ENCODE results near the gene ZMIZ1.
A peak's percentile ranks its signal among the peaks of the same experiment; 100 is the strongest.

ZMIZ1 gene

GRCh38 chr10:79191951-79192676 is 123.3 kb downstream of the ZMIZ1 start:
- DNase-seq = no peak

- no peak for DNase-seq
Observed at GRCh38 chr10:79192677-79193003, 123.9 kb downstream of the ZMIZ1 start.

- no peak for DNase-seq
Observed at GRCh38 chr10:79193694-79194382, 125.1 kb downstream of the ZMIZ1 start.

- peak; percentile 63 for DNase-seq
Observed at GRCh38 chr10:79195091-79195923, 126.5 kb downstream of the ZMIZ1 start.

GRCh38 chr10:79196470-79197461 is 128.0 kb downstream of the ZMIZ1 start:
- no peak for DNase-seq

GRCh38 chr10:79197558-79197957 is 128.8 kb downstream of the ZMIZ1 start:
- no peak for DNase-seq

- DNase-seq = no peak
Observed at GRCh38 chr10:79200346-79200745, 131.6 kb downstream of the ZMIZ1 start.

- no peak for DNase-seq
Observed at GRCh38 chr10:79201706-79202105, 132.9 kb downstream of the ZMIZ1 start.

- no peak for DNase-seq
Observed at GRCh38 chr10:79202188-79203013, 133.6 kb downstream of the ZMIZ1 start.

GRCh38 chr10:79203014-79203644 is 134.4 kb downstream of the ZMIZ1 start:
- DNase-seq = no peak

GRCh38 chr10:79203833-79204232 is 135.1 kb downstream of the ZMIZ1 start:
- DNase-seq = no peak

- no peak for DNase-seq
Observed at GRCh38 chr10:79206300-79207095, 137.7 kb downstream of the ZMIZ1 start.

GRCh38 chr10:79207096-79207357 is 138.3 kb downstream of the ZMIZ1 start:
- no peak for DNase-seq

GRCh38 chr10:79207726-79208125 is 139.0 kb downstream of the ZMIZ1 start:
- DNase-seq = no peak

GRCh38 chr10:79208251-79208983 is 139.7 kb downstream of the ZMIZ1 start:
- no peak for DNase-seq

- DNase-seq = no peak
Observed at GRCh38 chr10:79209340-79209739, 140.6 kb downstream of the ZMIZ1 start.

- DNase-seq = no peak
Observed at GRCh38 chr10:79209831-79210230, 141.1 kb downstream of the ZMIZ1 start.

- DNase-seq = no peak
Observed at GRCh38 chr10:79210672-79211071, 141.9 kb downstream of the ZMIZ1 start.

- DNase-seq = no peak
Observed at GRCh38 chr10:79211616-79212015, 142.8 kb downstream of the ZMIZ1 start.

- no peak for DNase-seq
Observed at GRCh38 chr10:79215531-79215930, 146.8 kb downstream of the ZMIZ1 start.

Measured in amniotic stem cell (primary cell).